HG03565 (cell line): Measurements from ENCODE around the gene JMJD6.

Source experiments
- ATAC-seq: cut with Tn5 transposase; IDR thresholded peaks from one replicate; pipeline ENCODE4 v1.9.1; 2021; ENCODE audit warnings: mild to moderate bottlenecking, moderate library complexity; ENCODE audit not compliant: unreplicated experiment

JMJD6 gene

DNA sequence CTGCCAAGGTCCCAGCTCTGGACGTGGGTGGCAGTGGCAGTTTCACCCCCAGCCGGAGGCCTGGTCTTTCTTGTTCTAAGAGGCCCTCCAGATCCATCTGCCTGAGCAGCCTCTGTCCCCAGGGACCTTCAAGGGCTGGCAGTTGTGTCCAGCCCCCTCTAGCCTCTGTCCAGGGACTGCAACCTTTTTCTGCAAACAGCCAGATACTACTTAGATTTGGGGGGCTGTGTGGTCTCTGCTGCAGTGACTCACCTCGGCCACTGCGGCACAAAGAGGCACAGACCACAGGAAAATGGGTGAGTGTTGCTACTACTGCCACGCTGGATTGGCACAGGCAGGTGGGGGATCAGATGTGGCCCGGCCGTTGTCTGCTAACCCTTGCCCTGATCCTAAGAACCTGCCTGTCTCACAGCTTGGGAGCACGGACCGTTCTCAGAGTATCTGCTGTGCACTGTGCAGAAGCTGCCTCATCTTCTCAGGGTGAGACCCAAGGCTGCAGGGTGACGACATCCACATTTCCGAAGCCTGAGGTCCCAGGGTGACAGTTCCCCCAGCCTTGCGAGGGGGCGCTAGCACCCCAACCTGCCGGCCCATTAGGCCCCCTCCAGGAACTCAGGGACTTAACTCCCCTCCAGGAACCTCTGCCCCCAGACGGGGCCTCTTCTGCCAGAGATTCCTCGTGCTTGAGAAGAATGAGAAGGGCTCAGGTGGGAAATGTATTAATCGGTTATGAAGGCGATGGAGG lies 43.2 kb downstream of the JMJD6 start:
- ATAC-seq = no peak

DNA sequence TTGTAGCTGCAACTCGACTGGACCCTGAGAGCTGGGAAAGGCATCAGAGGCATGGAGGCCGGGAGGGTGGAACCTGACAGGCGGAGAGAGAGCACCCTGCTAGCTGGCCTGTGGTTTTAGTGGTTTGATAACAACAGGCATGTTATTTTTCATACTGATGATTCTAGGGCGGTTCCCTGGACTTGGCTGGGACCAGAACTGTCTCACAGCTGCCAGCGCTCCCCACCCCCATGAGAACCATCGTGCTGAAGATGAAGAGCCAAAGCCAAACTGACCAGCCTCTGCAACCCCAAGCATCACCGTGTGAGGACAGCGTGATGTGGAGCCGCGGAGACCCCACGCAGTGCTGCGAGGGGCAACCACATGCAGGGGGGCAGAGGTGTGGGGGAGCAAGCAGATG lies 44.1 kb downstream of the JMJD6 start:
- no peak for ATAC-seq

DNA sequence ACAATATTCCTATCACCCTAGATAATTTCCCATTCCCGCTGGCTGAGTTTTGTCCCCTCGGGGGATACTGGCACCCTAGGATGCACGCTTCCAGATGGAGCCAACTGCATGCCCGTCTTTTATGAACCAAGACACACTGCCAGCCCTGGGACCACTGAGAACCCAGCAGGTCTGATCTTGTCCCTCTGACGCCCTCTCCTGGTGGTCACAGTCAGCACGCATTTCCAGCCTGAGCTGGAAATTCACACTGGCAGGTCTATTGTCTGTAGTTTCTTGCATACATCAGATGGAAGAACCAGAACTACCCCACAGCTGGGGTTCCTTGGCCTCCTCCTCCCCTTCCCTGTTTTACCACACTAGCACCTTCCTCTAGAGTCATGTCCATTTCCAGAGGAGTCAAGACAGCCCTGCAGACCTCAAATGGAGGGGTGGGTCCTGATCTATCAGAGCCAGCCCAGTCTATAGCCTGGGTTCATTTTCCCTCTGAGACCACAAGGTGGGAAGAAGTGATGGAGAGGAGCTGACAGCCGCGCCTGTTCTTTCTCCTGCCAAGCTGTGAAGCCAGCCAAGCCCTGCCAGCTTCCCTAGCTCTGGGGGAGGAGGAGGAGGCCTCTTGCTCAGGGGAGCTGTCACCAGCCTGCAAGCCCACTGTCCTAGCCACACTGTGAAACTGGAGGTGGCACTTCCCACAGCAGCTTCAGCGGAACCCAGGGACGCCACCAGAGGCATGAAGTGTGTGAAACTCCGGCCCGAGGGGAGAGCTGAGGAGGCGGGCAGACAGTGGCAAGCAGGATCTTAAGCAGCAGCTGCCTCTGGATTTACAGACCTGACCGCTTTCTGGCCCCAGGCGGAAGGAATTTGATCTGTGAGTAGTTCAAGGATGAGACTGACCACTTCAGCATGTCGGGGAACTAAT lies 44.9 kb downstream of the JMJD6 start:
- no peak for ATAC-seq

DNA sequence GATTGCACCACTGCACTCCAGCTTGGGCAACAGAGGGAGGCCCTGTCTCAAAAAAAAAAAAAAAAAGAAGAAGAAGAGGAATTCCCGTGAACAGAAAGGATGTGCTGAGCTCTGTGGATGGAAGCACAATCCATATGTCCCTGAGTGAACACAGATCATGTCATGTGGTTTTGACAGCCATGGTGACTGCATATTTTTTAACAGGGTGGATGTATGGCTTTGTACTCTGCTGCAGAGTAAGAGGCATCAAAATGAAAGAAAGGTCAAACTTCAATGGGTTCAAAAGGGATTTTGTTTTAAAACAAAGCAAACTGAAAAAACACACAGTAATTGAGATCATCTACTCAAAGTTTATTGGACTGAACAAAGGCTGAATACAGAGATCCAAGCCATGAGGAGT lies 47.2 kb downstream of the JMJD6 start:
- no peak for ATAC-seq

DNA sequence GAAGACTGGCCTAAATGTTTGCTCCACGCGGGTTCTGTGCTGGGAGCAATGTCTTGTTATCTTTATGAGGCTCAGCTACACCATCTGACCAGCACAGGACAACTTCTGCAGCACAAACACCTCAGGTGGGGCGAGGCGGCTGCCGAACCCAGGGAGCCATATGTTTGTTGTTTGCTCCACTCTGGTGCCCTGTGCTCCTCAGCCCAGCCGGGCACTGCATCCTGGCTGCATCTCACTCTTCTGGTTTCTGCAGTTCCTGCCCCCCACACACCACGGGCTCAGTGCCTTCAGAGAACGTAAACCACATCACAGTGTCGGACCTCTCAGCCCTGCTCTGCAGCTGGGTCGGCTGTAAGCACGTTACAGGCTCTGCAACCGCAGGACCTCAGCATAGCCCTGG lies 48.1 kb downstream of the JMJD6 start:
- ATAC-seq = no peak

DNA sequence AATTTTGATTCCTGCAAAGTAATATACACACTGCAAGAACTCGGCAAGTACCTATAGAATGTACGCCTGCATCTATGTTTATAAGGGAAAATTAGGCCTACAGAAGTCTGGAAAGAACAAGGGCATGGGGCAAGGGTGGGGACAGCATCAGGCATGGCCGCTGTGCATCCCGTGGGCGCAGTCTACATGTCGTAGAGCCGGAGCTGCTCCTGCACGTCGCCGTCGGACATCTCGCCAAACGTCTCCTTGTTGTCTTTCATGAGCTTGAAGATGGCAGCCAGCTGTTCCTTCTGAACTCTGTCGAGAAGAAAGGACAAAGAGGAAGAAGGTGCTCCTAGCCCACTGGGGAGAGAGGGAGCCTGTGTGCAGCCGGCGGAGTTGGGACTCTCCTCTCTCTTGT lies 49.0 kb downstream of the JMJD6 start:
- ATAC-seq = no peak

DNA sequence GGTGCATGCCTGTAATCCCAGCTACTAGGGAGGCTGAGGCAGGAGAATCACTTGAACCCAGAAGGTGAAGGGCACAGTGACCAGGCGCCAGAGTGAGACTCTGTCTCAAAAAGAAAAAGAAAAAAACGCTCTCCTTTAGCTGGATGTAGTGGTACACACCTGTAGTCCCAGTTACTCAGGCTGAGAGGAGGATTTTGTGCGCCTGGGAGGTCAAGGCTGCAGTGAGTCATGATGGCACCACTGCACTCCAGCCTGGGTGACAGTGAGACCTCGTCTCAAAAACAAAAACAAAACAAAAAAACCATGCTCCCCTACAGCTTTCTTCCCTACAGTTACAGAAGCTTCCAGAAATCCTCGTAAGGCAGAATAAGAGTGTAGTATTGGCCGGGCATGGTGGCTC lies 49.8 kb downstream of the JMJD6 start:
- no peak for ATAC-seq

DNA sequence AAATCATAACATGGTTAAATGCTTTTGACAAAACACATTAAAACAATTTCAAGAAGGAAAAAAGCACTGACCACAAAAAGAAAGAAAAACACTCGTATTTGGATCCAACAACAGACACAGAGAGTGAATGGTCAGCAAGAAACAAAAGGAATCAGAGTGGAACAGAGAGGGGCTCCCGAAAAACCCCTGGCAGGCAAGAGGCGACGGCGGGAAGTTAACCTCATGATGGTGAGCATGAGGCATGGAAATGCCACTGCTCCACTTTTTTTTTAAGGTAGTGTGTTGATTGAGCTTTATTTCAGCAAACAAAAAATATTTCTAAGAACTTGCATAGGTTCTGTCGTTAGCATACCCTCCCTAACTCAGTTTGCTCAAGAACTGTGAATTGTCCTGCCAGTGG lies 50.8 kb downstream of the JMJD6 start:
- no peak for ATAC-seq

DNA sequence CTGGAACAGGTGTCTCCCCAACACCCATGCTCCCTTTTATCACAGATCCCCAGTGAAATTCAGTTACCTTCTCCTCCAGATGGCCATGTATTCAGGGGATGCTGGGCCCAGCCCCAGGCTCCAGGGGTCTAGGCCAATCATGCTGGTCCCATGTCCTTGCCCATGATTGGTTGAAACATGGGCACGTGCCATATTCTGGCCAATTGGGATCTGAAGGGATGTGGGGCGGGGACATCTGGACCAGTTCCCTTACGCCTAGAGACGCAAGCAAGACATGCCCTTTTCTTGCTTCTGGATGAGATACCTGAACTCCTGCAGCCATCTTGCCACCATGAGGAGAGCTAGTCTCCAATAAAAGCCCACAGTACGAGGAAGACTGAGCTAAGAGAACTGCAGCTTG lies 51.8 kb downstream of the JMJD6 start:
- no peak for ATAC-seq

DNA sequence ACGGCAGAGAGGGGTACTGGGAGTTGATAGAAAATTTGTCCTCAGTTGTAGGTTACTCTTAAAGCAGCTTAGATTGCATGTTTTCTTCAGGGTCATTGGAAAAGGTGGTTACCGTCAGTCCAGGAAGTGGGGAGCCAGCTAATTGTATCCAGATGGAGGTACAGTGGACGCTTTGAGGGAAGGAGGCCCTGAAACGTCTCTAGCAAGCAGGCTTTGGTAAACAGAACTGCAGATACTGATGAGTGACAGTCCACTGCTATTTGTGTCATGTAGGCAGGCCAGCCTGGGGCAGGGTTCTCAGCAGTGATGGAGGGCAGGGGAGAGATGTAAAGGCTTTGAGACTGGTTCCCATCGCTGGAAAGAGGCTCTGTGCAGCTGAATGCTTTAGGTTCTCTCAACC lies 52.7 kb downstream of the JMJD6 start:
- no peak for ATAC-seq

DNA sequence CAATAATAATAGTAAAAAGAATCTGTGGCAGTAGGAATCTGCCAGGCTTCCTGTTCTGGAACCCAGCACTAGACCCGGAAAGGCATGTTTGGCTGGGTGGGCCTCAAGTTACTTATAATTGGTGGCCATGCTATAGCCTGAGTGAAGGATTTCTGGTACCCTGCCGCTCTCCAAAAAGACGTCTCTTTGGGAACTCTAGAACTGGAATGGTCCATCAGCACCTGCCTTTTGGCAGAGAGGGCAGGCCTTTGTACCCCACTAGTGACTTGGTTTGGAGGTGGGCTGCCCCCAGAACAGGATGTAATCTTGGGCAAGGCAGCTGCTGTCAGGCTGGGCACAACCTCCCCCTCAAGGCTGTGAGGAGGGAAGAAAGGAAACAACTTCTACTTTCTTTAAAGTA lies 53.5 kb downstream of the JMJD6 start:
- no peak for ATAC-seq

DNA sequence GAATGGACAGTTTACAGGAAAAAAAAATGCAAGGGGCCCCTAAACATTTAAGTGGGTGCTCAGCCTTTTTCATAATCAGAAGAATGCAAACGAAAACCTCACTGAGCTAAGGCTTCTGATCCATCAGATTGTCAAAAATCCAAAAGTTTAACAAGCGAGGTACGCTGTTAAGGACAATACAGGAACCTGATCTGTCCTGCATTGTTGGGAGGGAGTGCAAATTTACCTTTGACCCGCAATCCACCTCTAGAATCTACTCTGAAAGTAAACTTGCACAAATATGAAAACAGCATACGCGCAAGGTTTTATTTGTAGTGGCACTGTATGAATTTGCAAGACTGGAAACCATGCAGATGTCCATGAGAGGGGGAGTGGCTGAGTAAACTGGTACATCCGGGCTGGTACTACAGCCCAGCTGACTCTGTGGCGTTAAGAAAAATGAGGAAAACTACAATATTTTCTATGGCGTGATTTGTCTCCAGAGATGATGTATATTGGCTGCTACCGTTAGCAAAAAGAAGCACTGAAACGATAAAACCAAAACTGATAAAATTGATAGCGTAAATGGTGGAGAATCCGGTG lies 54.0 kb downstream of the JMJD6 start:
- no peak for ATAC-seq

DNA sequence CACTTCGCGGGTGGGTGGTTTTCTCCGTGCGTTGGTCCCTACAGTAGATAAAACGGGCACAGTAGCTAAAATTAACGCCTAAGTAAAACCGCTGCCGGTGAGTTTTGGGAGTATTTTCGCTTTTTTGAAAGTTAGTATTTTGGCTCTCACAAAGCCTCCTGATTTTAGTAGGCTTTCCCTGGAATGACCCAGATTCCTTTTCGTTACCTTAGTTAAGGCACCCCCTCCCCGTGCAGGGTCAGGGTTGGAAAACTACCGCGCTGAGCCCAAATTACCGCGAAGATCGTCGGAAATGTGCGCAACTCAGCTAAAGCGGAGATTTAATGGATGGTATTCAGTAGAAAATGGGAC lies 54.5 kb downstream of the JMJD6 start:
- no peak for ATAC-seq

DNA sequence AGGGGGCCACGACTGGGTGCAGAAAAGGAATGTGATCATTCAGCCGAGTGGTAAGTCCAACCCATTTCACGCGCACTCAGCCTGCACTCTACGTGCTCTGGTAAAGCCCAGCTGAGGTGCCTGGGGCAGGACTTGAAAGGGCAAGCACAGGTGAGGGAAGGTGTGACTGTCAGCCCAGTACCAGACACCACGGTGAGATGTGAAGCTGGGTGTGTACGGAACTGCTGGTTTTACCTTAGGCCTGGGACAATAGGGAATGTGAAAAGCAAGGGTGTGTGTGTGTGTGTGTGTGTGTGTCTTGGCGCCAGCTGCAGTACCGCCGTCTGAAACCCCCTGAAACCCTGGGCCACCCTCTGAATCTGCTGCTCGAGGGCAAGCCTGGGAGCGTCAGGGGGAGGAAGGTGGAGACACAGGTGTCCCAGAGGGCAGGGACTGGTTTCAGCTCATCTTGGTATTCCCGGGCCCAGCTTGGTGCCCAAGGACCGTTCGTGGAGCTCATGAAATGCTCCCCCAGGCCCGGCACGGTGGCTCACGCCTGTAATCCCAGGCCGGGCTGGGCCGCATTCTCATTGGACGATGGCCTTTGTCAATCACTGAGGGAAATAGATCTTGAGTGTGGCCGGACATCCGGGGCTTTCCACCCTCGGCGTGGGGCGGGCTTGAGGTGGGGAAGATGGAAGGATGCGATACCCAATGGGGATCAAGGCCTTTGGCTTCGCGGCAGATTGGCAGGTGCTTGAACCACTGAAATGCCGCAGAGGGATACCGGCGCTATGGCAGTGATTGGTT lies 55.1 kb downstream of the JMJD6 start:
- peak; percentile 95 for ATAC-seq

DNA sequence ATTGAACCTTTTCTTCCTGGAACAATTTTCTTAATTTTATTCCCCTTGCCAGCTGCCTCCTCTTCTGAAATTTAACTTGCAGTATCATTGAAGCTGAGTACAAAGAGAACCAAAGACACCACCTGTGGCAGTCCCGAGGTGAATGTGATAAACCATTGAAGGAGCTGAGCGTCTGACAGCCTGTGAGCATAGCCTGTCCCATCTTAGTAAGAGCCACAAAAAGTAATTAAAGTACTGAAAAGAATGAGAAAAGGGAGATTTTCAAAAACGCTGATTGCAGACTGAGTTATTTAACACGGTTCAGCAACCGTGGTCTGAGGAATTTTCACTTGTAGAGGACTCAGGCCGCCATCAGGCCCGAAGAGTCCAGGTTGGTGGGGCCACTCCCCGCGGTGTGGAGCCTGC lies 55.7 kb downstream of the JMJD6 start:
- ATAC-seq = no peak

DNA sequence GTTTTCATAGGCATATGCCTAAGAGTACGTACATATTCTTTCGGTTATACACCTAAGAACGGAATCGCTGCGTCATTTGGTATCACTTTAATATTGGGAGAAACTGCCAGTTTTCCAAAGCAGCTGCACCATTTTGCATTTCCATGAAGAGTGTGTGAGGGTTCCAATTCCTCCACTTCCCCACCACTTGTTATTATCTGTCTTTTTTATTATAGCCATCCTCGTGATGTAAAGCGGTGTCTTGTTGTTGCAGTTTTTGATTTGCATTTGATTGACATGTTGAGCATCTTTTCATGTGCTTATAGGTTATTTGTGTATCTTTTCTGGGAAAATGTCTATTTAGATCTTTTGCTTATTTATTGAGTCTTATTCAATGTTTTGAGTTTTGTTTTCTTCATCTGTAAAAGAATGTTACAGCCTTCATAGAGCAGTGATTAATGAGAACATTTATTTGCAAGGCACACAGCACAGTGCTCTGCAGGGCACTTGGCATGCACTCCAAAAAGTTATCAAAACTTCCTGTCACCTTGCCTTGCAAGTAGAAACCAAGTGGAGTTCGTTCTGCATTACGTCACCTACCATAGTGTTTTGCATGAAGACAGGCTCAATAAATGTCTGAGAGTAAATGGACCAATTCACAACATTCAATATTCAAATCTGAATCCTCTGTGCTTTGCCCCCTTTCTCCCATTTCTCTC lies 56.2 kb downstream of the JMJD6 start:
- ATAC-seq = no peak
